ENCODE measurements around the gene R3HDM2. TPM values are rescaled to one million over a fixed set of nuclear protein-coding genes. Genes with fewer than 3 reads are reported as not detected.
A peak's percentile ranks its signal among the peaks of the same experiment; 100 is the strongest.

R3HDM2 gene
- total and polyA plus RNA-seq, 2 of the 13 experiments (the other 11 are each of a cell fraction or from before 2014, with no cell fraction given): 11.1 to 23.5 TPM

DNA sequence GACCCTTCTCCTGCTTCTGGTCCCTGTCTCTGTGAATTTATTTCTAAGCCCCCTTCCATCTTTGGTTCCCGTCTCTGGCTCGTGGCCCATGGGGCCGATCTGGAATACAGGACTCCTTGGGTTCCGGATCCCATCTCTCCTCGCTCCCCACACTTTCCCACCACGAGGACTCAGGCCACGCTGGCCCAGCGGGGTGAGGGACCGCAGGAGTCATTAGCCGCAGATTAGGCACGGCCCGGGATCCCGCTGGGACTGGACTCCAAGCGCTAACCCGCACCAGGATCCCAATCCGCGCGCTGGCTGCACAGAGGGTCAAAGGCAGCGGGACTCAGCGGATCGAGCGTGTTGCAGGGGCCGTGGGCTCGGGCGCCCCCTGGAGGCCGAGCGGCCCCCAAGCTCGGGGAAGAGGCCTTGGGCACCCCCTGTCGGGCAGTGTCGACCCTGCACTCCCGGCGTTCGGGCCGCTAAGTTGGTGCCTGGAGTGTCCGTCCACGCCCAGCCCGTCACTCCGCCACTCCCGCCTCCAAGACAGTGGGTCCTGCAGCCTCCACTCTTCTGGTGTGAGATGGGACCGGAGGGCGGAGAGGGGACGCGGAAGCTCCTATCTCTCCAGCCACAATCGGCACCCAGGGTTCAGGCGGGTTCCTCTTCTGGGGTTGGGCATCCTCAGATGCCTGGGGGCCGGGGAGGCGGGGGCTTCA lies 191.8 kb downstream of the R3HDM2 start (continued):
- peak; percentile 32; the same call in 1 of the 2 replicates for TF ChIP-seq BHLHE40 (IDR thresholded peaks at IDR 0.05; ENCODE audit: low read length)
- TF ChIP-seq, protein P1, sequence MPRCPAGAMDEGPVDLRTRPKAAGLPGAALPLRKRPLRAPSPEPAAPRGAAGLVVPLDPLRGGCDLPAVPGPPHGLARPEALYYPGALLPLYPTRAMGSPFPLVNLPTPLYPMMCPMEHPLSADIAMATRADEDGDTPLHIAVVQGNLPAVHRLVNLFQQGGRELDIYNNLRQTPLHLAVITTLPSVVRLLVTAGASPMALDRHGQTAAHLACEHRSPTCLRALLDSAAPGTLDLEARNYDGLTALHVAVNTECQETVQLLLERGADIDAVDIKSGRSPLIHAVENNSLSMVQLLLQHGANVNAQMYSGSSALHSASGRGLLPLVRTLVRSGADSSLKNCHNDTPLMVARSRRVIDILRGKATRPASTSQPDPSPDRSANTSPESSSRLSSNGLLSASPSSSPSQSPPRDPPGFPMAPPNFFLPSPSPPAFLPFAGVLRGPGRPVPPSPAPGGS (CRISPR knock-in tag; IDR thresholded peaks at IDR 0.05): peak; percentile 55; the same call in 1 of the 2 replicates
- TF ChIP-seq HDAC1 (CRISPR knock-in tag; IDR thresholded peaks at IDR 0.05): peak; percentile 16; the same call in 1 of the 2 replicates
- TF ChIP-seq, protein P2, sequence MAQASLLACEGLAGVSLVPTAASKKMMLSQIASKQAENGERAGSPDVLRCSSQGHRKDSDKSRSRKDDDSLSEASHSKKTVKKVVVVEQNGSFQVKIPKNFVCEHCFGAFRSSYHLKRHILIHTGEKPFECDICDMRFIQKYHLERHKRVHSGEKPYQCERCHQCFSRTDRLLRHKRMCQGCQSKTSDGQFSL (CRISPR knock-in tag; IDR thresholded peaks at IDR 0.05): no peak
- TF ChIP-seq LCORL (IDR thresholded peaks at IDR 0.05): no peak
- TF ChIP-seq LCORL (CRISPR knock-in tag; IDR thresholded peaks at IDR 0.05): no peak; the same call in none of the 2 replicates
- peak; percentile 50; the same call in 1 of the 2 replicates for TF ChIP-seq ZNF253 (CRISPR knock-in tag; IDR thresholded peaks at IDR 0.05; ENCODE audit: borderline replicate concordance)
- no peak for TF ChIP-seq NFRKB (IDR thresholded peaks at IDR 0.05)
- TF ChIP-seq MAZ (IDR thresholded peaks at IDR 0.05; ENCODE audit: borderline replicate concordance, low read depth, low read length): peak; percentile 66; the same call in 1 of the 2 replicates
- no peak; the same call in 1 of the 2 replicates for TF ChIP-seq MAZ (CRISPR knock-in tag; IDR thresholded peaks at IDR 0.05; ENCODE audit: low read depth)
- TF ChIP-seq ZFY (CRISPR knock-in tag; IDR thresholded peaks at IDR 0.05): peak; percentile 55
- TF ChIP-seq MTF2 (CRISPR knock-in tag; IDR thresholded peaks at IDR 0.05; ENCODE audit: borderline replicate concordance): peak; percentile 99; the same call in 1 of the 2 replicates
- TF ChIP-seq KDM5B (CRISPR knock-in tag; IDR thresholded peaks at IDR 0.05; ENCODE audit: borderline replicate concordance): peak; percentile 79; the same call in 1 of the 2 replicates
- peak; percentile 42; the same call in 1 of the 2 replicates for TF ChIP-seq POLR2G (IDR thresholded peaks at IDR 0.05; ENCODE audit: low read depth, low read length)
- peak; percentile 91 for TF ChIP-seq ZNF619 (CRISPR knock-in tag; IDR thresholded peaks at IDR 0.05)
- peak; percentile 25 for TF ChIP-seq JARID2 (CRISPR knock-in tag; IDR thresholded peaks at IDR 0.05; ENCODE audit: insufficient replicate concordance)
- TF ChIP-seq, protein P3, sequence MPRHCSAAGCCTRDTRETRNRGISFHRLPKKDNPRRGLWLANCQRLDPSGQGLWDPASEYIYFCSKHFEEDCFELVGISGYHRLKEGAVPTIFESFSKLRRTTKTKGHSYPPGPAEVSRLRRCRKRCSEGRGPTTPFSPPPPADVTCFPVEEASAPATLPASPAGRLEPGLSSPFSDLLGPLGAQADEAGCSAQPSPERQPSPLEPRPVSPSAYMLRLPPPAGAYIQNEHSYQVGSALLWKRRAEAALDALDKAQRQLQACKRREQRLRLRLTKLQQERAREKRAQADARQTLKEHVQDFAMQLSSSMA (CRISPR knock-in tag; IDR thresholded peaks at IDR 0.05): peak; percentile 66; the same call in 1 of the 2 replicates
- TF ChIP-seq SAP130 (CRISPR knock-in tag; IDR thresholded peaks at IDR 0.05; ENCODE audit: low read depth): peak; percentile 64
- TF ChIP-seq, protein P4, sequence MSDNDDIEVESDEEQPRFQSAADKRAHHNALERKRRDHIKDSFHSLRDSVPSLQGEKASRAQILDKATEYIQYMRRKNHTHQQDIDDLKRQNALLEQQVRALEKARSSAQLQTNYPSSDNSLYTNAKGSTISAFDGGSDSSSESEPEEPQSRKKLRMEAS (IDR thresholded peaks at IDR 0.05): peak; percentile 79
- TF ChIP-seq ZNF543 (CRISPR knock-in tag; IDR thresholded peaks at IDR 0.05): no peak
- no peak for TF ChIP-seq ZNF746 (CRISPR knock-in tag; IDR thresholded peaks at IDR 0.05)
- TF ChIP-seq ZNF367 (CRISPR knock-in tag; IDR thresholded peaks at IDR 0.05; ENCODE audit: borderline replicate concordance): no peak
- TF ChIP-seq ZSCAN29 (CRISPR knock-in tag; conservative IDR thresholded peaks at IDR 0.05): 0 out of 2 replicates have a peak, but pooled peaks have one; percentile 53
- TF ChIP-seq SMC3 (IDR thresholded peaks at IDR 0.05; ENCODE audit: low read length): peak; percentile 31; the same call in 1 of the 2 replicates
- TF ChIP-seq MIER2 (CRISPR knock-in tag; IDR thresholded peaks at IDR 0.05): no peak; the same call in 1 of the 2 replicates
- 0 out of 2 replicates have a peak, but pooled peaks have one; percentile 24 for TF ChIP-seq POGZ (CRISPR knock-in tag; IDR thresholded peaks at IDR 0.05)
- TF ChIP-seq IKZF4 (CRISPR knock-in tag; IDR thresholded peaks at IDR 0.05; ENCODE audit: borderline replicate concordance, low read depth, not compliant biosample characterization): no peak
- 0 out of 2 replicates have a peak, but pooled peaks have one; percentile 48 for TF ChIP-seq ZNF792 (CRISPR knock-in tag; IDR thresholded peaks at IDR 0.05)
- TF ChIP-seq, protein P5, sequence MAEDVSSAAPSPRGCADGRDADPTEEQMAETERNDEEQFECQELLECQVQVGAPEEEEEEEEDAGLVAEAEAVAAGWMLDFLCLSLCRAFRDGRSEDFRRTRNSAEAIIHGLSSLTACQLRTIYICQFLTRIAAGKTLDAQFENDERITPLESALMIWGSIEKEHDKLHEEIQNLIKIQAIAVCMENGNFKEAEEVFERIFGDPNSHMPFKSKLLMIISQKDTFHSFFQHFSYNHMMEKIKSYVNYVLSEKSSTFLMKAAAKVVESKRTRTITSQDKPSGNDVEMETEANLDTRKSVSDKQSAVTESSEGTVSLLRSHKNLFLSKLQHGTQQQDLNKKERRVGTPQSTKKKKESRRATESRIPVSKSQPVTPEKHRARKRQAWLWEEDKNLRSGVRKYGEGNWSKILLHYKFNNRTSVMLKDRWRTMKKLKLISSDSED (CRISPR knock-in tag; IDR thresholded peaks at IDR 0.05): no peak
